IPS DF 4.7 (cell line): ENCODE results near the gene FIGNL2.

ENCODE experiments used
- DNase-seq: peaks from one replicate; pipeline ENCODE4 v3.0.0-alpha.2; 2013; ENCODE audit warnings: low spot score; ENCODE audit errors: extremely low read depth

FIGNL2 gene

GRCh38 chr12:51777457-51777856, 71.1 kb downstream of the FIGNL2 start:
- DNase-seq: no peak

- no peak for DNase-seq
Observed at GRCh38 chr12:51774933-51775332, 73.6 kb downstream of the FIGNL2 start.

GRCh38 chr12:51773145-51773869, 75.2 kb downstream of the FIGNL2 start:
- DNase-seq: no peak

GRCh38 chr12:51771008-51771407, 77.5 kb downstream of the FIGNL2 start:
- no peak for DNase-seq
